AG10803 (cell line): Measurements from ENCODE around the gene RPA3.

Experiments
- DNase-seq: peaks from one replicate; pipeline ENCODE4 v3.0.0; 2010; ENCODE audit warnings: low read depth
- H3K4me3 ChIP-seq: 2 replicates; pipeline ENCODE4 v1.5.1; 2011; ENCODE audit warnings: mild to moderate bottlenecking, low read length, control low read depth
- TF ChIP-seq, protein P1 (sequence below): conservative IDR thresholded peaks from 2 replicates; pipeline ENCODE4 v1.5.1; 2011; ENCODE audit warnings: mild to moderate bottlenecking, low read length, control low read depth, inconsistent platforms

RPA3 gene

DNA sequence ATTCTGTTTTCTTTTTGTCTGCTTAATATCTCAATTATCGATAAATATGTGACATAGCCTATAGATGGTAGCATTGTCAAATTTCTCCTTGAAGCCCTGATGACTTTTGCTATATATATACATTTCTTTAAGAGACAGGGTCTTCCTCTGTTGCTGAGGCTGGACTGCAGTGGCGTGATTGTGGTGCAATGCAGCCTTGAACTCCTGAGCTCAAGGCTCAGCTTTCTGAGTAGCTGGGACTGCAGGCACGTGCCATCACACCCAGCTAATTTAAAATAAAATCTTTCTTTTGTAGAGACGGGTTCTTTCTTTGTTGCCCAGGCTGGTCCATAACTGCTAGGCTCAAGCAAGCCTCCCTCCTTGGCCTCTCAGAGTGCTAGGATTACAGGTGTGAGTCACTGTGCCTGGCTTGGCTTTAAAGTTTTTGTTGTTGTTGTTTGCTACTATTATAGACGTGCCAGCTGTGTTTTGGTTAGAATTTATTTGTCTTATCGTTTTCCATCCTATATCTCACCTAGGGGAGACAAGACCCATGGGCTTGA lies 70.8 kb downstream of the RPA3 start:
- no peak overlapping the region for H3K4me3 ChIP-seq
- TF ChIP-seq, protein P1, sequence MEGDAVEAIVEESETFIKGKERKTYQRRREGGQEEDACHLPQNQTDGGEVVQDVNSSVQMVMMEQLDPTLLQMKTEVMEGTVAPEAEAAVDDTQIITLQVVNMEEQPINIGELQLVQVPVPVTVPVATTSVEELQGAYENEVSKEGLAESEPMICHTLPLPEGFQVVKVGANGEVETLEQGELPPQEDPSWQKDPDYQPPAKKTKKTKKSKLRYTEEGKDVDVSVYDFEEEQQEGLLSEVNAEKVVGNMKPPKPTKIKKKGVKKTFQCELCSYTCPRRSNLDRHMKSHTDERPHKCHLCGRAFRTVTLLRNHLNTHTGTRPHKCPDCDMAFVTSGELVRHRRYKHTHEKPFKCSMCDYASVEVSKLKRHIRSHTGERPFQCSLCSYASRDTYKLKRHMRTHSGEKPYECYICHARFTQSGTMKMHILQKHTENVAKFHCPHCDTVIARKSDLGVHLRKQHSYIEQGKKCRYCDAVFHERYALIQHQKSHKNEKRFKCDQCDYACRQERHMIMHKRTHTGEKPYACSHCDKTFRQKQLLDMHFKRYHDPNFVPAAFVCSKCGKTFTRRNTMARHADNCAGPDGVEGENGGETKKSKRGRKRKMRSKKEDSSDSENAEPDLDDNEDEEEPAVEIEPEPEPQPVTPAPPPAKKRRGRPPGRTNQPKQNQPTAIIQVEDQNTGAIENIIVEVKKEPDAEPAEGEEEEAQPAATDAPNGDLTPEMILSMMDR: no peak
- DNase-seq: no peak

DNA sequence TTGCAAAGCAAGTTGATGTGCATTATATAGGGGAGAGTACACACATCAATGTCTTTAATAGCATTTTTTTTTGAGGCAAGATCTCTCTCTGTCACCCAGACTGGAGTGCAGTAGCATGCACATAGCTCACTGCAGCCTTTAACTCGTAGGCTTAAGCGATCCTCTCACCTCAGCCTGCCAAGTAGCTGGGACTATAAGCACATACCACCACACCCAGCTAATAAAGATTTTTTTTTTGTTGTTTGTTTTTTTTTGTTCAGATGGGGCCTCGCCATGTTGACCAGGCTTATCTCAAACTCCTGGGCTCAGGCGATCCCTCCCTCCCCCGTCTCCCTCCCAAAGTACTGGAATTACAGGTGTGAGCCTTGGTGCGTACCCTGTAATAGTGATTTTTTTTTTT lies 76.3 kb downstream of the RPA3 start:
- DNase-seq: no peak
- TF ChIP-seq, protein P1: no peak
- H3K4me3 ChIP-seq: no peak overlapping the region

DNA sequence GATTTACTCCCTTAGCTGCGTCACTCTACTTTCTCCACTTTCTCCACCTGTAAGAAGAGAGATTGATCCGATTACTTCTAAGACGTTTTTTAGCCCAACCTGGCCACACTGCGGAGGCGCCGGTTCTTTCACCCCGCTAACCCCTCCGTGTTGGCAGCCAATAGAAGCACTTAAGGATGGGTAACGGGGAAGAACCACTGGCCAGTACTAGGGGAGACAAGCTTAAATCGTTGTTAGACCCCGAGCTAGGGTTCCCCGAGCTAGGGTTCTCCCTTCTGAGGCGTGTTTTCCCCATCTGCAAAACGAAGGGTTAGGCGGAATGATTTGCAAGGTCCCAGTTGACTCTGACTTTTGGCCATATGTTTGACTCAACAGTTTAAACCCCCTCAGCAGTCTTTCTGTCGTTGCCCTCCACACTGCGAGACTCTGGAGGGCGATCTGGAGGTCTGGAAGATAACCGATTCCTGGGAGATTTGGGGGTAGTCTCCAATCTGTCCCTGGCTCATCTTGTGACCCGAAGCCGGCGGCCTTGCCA lies 77.2 kb downstream of the RPA3 start:
- peak overlapping the region; percentile 92 for H3K4me3 ChIP-seq
- TF ChIP-seq, protein P1: 0 out of 2 replicates have a peak, but pooled peaks have one; percentile 16
- DNase-seq: peak; percentile 12

DNA sequence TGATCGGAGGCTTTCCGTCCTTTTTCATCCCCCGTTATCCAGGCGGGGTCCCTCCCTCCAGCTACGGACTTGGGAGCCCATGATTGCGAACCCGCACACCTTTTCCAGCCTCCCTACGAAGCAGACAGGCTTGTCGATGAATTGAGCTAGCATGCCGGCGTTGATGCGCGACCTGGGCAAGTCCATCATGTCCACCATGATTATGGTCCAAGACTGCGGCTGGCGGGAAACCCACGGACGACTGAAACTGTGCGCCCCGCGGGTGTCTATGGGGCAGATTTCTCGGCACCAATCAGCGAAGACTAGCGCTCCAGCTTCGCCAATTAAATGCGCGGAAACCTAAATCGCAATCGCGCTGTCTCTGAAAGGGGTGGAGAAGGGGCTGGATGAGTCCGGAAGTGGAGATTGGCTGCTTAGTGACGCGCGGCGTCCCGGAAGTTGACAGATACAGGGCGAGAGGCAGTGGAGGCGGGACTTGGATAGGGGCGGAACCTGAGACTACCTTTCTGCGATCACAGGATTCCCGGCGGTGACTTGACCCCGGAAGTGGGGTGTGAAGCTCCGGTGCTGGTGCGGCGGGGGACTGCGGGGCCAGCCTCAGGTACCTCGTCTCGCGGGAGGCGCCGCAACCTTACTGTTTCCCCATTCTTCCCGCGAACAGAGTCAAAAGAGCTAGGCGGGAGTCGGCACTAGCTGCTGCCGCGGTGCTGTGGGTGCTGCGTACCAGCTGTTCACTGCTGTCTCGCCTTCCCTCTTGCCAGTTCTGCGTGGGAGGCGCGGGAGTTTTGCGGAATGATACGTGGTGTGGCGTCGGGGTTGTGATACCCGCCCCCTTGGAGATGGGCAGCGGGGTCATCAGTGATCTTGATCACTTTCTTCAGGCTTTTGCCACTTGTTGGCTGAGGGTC lies 77.9 kb downstream of the RPA3 start, which contains the start of gene UMAD1:
UMAD1 (plus strand) TSS at position 532 of the 908 bp plus-strand sequence. CDS start 32,620 bp downstream, outside the sequence.
- TF ChIP-seq, protein P1: no peak
- H3K4me3 ChIP-seq: peak within 1 kb of the TSS; percentile 92
- DNase-seq: peak; percentile 98

DNA sequence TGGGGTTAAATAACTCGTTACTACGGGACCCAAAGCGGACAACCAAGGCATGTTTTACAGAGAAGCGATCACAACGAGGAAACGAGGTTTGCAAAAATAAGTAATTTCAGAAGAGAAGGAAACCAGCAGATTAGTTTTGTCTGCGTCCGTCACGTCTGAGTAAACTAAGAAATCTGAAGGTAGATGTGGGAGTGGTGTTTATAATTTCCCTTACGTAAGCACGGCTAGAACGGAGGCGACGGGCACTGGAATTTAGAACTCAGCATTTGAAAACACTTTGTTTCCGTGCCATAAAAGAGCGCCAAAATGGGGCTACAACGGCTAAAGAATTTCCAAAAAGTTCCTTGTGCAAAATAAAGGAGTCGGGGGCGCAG lies 78.6 kb downstream of the RPA3 start:
- peak; percentile 4 for DNase-seq

DNA sequence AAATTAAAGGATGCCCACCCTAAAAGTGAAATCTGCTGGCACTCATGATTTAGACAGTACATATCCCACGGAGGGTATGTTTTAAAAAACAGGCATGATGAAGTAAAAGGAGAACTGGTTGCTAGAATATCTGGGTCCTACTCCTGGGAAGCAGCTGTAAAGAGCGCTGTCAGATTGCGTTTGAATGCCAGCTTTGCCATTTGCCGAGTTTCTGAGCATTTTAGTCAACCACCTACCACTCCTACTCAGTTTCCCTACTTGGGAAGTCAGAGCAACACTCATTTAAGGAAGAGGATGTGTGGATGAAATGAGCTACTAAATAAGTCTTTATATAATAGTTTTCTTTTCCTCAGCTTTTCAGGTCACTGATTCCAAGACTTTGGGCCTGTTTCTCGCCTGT lies 79.0 kb downstream of the RPA3 start:
- no peak for DNase-seq
- peak overlapping the region; percentile 92 for H3K4me3 ChIP-seq
- TF ChIP-seq, protein P1: no peak

More for the DNA sequence above, 78.6 kb downstream of the RPA3 start:
- H3K4me3 ChIP-seq: peak overlapping the region; percentile 92
- TF ChIP-seq, protein P1: no peak
